Measurements from ENCODE around the gene TAP1.

DNA sequence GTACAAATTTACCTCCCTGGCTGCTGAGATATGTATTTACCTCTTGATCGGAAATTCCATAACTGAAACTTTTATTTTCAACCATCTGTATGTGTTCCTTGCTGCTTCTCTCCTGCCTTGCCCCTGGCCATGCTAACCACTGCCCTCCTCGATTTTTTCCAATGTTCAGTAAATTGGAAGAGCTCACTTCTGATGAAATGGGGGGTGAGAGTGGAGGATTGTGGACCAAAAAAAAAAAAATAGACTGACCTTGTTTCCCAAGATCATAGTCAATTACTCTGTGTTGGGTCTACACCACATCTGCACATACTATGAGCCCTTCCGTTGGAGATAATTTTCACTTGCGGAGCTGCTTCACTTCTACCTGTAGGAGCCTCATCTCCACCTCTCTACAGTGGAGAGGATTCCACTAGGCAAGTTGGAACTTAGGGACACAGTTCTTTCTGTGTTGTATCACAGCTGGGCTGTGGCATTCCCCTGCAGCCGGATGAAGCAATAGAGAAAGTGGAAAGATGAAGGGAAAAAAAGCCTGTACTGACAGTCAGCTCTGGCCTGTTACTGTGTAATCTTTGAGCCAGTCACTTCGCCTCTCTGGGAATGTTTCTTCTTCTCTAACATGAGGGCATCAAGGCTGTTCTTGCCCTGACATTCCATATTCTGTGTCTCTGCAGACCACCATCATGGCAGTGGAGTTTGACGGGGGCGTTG, 2.1 kb upstream of the TAP1 start:
- TF ChIP-seq CTCF (IDR thresholded peaks at IDR 0.05): no peak
- no peak for TF ChIP-seq POLR2A (IDR thresholded peaks at IDR 0.05)
